LNCAP (cell line): Measurements from ENCODE around the gene MMP13.

Experiments used
- TF ChIP-seq, protein P1 (sequence below): fragments of 450-650 bp; IDR thresholded peaks from 2 replicates; pipeline ENCODE4 v1.5.1; 2017; ENCODE audit warnings: mild to moderate bottlenecking

The MMP13 gene

DNA sequence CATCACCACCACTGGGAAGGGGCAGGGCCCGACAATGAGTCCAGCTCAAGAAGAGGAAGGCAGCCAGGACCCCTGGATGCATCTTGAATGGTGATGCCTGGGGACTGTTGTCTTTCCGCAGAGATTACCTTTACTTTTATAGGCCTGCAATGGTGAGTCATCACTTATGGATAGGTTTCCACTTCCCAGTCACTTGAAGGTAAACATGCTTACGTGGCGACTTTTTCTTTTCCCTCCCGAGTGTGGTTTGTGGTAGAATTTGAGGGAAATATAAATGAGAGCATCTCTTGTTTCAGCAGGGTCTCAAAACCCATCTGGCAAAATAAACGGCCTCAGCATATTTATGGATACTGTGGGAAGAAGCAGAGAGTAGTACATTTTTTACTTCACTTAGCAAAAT is at the start of gene MMP13:
TSS of gene MMP13 (minus strand) at position 109 of the 400 bp plus-strand sequence. CDS start at position 82, 27 bp downstream.
- TF ChIP-seq, protein P1, sequence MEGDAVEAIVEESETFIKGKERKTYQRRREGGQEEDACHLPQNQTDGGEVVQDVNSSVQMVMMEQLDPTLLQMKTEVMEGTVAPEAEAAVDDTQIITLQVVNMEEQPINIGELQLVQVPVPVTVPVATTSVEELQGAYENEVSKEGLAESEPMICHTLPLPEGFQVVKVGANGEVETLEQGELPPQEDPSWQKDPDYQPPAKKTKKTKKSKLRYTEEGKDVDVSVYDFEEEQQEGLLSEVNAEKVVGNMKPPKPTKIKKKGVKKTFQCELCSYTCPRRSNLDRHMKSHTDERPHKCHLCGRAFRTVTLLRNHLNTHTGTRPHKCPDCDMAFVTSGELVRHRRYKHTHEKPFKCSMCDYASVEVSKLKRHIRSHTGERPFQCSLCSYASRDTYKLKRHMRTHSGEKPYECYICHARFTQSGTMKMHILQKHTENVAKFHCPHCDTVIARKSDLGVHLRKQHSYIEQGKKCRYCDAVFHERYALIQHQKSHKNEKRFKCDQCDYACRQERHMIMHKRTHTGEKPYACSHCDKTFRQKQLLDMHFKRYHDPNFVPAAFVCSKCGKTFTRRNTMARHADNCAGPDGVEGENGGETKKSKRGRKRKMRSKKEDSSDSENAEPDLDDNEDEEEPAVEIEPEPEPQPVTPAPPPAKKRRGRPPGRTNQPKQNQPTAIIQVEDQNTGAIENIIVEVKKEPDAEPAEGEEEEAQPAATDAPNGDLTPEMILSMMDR = no peak

DNA sequence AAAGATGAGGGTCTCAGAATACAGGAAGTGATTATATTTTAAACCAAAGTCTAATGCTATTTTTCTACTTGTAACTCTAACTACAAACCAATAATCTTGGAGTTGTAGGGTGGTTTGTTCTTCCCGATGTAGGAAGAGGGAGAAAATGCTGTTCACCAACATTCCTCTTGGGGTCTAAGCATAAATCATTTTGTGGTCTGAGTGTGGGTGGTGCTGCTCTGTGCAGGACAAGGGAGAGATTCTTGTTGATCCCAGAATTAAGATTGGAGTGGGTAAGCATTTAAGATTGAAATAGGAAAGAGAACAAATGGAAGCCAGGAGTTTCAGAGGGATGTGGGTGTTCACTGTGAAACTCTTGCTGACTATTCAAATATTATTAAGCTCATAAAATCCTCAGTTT is 38.6 kb upstream of the MMP13 start:
- TF ChIP-seq, protein P1 = no peak

DNA sequence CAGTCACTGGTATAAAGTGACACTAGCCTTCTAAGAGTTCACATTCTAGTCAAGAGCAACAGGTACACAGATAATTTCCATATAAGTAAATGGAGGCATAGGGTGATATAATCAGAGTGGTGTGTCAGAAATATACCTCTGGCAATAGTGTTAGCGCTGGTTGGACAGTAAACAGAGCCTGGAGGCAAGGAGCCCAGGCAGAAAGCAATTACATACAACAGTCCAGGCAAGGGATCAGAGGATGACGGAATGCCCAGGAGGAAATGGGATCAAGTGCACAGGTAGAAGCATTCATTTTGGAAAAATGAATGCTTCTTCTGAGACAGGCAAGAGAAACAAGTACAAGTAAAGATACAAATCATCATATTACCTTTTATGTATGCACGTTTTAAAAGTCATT is 36.2 kb upstream of the MMP13 start:
- TF ChIP-seq, protein P1 = no peak

DNA sequence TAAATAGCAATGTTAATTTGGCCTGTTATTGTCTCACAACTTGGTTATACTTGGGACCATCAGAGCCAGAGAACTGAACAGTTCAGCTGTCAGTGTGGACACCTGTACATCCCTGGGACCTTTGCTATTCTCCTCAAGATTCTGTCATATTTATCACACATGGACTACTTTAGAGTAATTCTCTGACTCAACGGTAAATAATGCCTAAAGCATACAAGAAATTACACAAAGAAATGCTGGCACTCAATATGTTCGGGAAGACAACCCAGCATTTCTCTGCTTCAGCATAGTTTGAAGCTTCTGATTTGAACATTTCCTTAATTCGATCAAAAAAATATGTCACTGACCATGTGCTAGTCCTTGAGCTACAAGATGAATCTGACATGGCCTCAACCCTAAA is 34.6 kb upstream of the MMP13 start:
- TF ChIP-seq, protein P1 = no peak

GRCh38 chr11:102989379-102990047 is 34.0 kb upstream of the MMP13 start:
- TF ChIP-seq, protein P1 = no peak

GRCh38 chr11:102986815-102987214 is 31.3 kb upstream of the MMP13 start:
- TF ChIP-seq, protein P1 = no peak

- TF ChIP-seq, protein P1 = no peak
Observed at GRCh38 chr11:102985850-102986249, 30.3 kb upstream of the MMP13 start.

- TF ChIP-seq, protein P1 = no peak
Observed at GRCh38 chr11:102983486-102983885, 28.0 kb upstream of the MMP13 start.
